HEK293T (cell line): Measurements from ENCODE around the gene ATOH8.

ENCODE experiments used
- FOXA1 ChIP-seq: fragments of 450-650 bp; IDR thresholded peaks from 2 replicates; pipeline ENCODE4 v1.6.1; 2016; ENCODE audit warnings: mild to moderate bottlenecking
- FOXM1 ChIP-seq: fragments of 450-650 bp; IDR thresholded peaks from 2 replicates; pipeline ENCODE4 v1.6.1; 2017; ENCODE audit warnings: mild to moderate bottlenecking, borderline replicate concordance
- SUZ12 ChIP-seq: fragments of 450-650 bp; IDR thresholded peaks from 2 replicates; pipeline ENCODE4 v1.6.1; 2016; ENCODE audit warnings: mild to moderate bottlenecking

DNA sequence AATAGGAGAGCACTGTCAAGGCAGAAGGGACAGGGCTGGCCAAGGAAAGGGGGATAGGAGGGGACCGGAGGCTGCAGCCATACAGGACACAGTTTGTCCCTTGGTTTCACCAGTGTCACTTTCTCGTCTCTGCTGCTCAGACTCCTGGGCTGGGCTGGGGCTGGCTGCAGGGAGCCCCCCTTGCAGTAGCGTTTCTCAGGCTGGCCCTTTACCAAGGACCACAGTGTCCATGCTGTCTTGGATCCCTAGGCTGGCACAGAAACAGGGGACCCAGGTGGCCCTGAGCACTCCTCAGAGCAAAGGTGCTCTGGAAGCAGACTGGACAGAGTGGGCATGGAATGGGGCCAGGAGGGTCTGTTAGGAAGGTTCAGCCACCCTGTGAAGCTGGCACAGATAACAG, 34.8 kb downstream of the ATOH8 start:
- TF ChIP-seq FOXM1 (no peak), SUZ12 (no peak), FOXA1 (no peak)
